SJSA1 (cell line): Measurements from ENCODE around the gene CHKB. TPM values are rescaled to one million over a fixed set of nuclear protein-coding genes. Genes with fewer than 3 reads are reported as not detected.
A peak's percentile ranks its signal among the peaks of the same experiment; 100 is the strongest.

ENCODE experiments used
- DNase-seq, 2 experiments: peaks; one replicate each; pipeline ENCODE4 v3.0.0-alpha.2; 2015 to 2020; ENCODE audit warnings: low spot score in 2 of 2, low read depth in 1 of 2
- H3K27ac ChIP-seq: fragments of 250-450 bp; sonication (Bioruptor Pico); 2 replicates; pipeline ENCODE4 v1.5.1; 2020; ENCODE audit warnings: mild to moderate bottlenecking, moderate library complexity
- H3K27me3 ChIP-seq: fragments of 250-450 bp; sonication (Bioruptor Pico); replicated peaks from 2 replicates; pipeline ENCODE4 v1.5.1; 2020; ENCODE audit warnings: mild to moderate bottlenecking, moderate library complexity
- H3K36me3 ChIP-seq: fragments of 250-450 bp; sonication (Bioruptor Pico); 2 replicates; pipeline ENCODE4 v1.5.1; 2020; ENCODE audit warnings: mild to moderate bottlenecking
- H3K4me1 ChIP-seq: fragments of 250-450 bp; sonication (Bioruptor Pico); replicated peaks from 2 replicates; pipeline ENCODE4 v1.6.1; 2021; ENCODE audit warnings: mild to moderate bottlenecking
- H3K4me3 ChIP-seq: fragments of 250-450 bp; sonication (Bioruptor Pico); 2 replicates; pipeline ENCODE4 v1.5.1; 2020; ENCODE audit warnings: mild to moderate bottlenecking
- H3K9me3 ChIP-seq: fragments of 250-450 bp; sonication (Bioruptor Pico); replicated peaks from 2 replicates; pipeline ENCODE4 v1.5.1; 2020; ENCODE audit warnings: mild to moderate bottlenecking
- total RNA-seq: library from RNA; depleted of rRNA; stranded (reverse); fragments of >200 nt; shearing (Covaris generic); gene quantifications from 2 replicates; pipeline ENCODE4 v1.2.3, GENCODE V29; 2014; rRNA removed

The CHKB gene, protein sequence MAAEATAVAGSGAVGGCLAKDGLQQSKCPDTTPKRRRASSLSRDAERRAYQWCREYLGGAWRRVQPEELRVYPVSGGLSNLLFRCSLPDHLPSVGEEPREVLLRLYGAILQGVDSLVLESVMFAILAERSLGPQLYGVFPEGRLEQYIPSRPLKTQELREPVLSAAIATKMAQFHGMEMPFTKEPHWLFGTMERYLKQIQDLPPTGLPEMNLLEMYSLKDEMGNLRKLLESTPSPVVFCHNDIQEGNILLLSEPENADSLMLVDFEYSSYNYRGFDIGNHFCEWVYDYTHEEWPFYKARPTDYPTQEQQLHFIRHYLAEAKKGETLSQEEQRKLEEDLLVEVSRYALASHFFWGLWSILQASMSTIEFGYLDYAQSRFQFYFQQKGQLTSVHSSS
- 26.5 and 47.8 TPM in 2 replicates for total RNA-seq

DNA sequence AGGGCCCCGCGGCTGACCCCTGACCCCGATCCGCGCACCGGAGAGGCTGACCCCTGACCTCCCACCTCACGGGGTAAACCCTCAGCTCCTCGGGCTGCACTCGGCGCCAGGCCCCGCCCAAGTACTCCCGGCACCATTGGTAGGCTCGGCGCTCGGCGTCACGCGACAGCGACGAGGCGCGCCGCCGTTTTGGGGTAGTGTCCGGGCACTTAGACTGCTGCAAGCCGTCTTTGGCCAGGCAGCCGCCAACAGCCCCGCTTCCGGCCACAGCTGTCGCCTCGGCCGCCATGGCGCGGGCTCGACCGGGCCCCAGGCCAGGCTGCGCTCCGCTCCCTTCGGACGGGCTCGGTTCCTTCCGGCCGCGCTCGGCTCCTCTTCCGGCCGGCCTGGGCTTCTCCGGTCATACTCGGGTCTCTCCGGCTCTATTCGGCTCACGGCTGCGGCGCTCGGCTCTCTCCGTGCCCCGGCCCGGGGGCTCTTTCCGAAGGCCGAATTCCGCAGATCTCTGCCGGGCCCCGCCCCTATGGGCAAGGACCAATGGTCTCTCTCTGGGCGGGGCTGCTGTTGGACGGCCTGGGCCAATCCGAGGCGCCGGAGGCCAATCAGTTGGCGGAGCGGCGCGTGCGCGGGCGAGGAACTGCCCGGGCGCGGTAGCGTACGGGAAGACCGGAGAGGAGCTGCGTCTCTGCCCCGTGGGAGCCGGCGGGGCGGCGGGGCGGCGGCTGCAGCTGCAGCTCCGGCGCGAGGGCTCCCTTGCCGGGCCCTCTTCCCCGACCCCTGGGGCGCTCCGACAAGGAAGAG is at the start of gene CHKB:
Gene CHKB (minus strand): TSS at position 357 of the 801 bp plus-strand sequence. CDS start 68 bp downstream, at position 289.
- Histone ChIP-seq H3K27ac (peak within 1 kb of the TSS; percentile 82), H3K9me3 (no peaks in the 10 kb centered on the region), H3K4me1 (peaks cover 10% of the 10 kb centered on the region), H3K4me3 (peak within 1 kb of the TSS; percentile 76), H3K36me3 (peaks cover 23% of the 10 kb centered on the region), H3K27me3 (no peaks in the 10 kb centered on the region)
- DNase-seq: peak; percentile 98 to 99

DNA sequence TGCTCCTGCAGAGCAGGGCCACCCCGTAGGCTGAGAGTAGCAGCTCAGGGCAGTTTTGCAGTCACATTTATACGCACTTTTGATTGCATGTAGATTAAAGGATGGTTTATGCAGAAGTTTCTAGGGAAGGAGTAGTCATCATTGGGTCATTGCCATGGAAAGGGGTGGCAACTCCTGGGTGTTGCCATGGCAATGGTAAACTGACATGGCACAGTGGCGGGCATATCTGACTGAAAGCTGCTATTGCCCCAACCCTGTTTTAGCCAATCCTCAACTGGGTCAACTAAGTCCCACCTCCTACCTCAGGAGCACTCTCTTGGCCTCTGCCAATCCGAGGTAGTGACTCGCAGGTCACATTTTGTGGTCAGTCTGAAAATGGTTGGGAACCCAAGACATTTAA is 47.7 kb upstream of the CHKB start:
- H3K36me3 ChIP-seq: peaks cover 9% of the 10 kb centered on the region; the same call in 1 of the 2 replicates
- H3K4me3 ChIP-seq: no peak overlapping the region
- DNase-seq: no peak
- no peak overlapping the region for H3K27ac ChIP-seq
- H3K4me1 ChIP-seq: peaks cover 20% of the 10 kb centered on the region
- H3K27me3 ChIP-seq: peaks cover 14% of the 10 kb centered on the region; the same call in 1 of the 2 replicates
- H3K9me3 ChIP-seq: peaks cover 7% of the 10 kb centered on the region; the same call in 1 of the 2 replicates

DNA sequence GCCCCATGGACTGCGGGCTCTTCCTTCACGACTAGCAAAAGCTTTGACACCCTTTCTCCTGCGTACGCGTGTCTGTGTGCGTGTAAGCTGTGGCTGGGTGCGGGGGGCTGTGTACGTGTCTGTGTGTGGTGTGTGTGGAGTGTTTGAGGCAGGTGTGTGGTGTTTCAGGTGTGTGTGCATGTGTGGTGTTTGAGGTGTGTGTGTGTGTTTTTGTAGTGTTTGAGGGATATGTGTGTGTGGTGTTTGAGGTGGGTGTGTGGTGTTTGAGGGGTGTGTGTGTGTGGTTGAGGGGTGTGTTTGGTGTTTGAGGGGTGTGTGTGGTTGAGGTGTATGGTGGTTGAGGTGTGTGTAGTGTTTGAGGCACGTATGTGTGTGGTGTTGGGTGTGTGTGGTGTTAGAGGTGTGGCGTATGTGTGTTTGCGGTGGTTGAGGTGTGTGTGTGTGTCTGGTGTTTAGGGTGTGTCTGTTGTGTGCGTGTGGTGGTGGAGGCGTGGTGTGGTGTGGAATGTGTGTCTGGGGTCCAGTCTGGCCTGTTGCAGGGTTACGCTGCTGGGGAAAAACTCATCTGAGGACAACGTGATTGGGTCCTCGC is 46.0 kb upstream of the CHKB start:
- peak overlapping the region; percentile 84 for H3K4me3 ChIP-seq
- peaks cover 7% of the 10 kb centered on the region; the same call in 1 of the 2 replicates for H3K9me3 ChIP-seq
- no peak overlapping the region for H3K27ac ChIP-seq
- H3K27me3 ChIP-seq: peaks cover 5% of the 10 kb centered on the region; the same call in 1 of the 2 replicates
- peaks cover 9% of the 10 kb centered on the region; the same call in 1 of the 2 replicates for H3K36me3 ChIP-seq
- H3K4me1 ChIP-seq: peaks cover 20% of the 10 kb centered on the region
- DNase-seq: no peak

DNA sequence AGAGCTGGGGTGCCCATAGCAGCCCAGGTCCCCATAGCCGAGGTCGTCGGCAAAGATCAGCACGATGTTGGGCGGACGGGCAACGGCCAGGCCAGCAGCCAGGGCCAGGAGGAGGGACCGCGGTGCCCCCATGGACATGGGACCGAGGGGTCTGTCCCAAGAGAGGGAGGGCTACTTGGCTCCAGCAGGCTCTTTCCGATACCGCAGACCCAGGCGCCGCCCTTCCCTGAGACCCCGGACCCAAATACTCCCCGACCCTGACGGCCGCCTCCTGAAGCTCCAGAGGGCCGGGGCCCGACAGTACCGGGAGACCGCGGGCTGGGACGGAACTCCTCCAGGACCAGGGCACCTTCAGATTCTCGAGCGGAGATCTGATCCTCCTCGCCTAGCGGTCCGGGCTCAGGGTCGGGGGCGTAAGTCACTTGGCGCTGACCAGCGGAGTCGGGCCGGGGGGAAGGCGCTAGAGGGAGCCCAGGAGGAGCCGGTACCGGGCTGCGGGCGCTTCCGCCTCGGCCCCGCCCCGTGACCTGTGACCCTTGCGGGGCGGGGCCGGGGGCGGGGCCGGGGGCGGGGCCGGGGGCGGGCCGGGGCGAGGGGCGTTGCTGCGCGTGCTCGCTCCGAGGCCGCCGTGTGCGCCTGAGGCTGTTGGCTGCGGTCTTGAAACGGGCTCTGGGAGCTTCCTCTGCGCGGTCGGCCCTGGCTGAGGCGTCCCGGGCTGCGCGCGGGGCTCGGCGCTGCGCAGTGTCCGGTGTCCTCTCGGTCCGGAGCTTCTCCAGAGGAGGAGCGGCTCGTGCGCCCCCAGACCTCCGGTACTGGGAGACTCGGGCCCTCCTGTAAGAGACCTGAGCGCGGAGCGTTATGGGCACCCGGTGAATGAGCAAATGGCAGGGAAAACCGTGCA is 45.2 kb upstream of the CHKB start, which contains the start of gene ARSA:
Gene ARSA (minus strand): TSS at position 511 of the 901 bp plus-strand sequence. CDS start 373 bp downstream, at position 138.
- Histone ChIP-seq H3K4me1 (peaks cover 20% of the 10 kb centered on the region), H3K27ac (peak within 1 kb of the TSS; percentile 36), H3K9me3 (peaks cover 7% of the 10 kb centered on the region; the same call in 1 of the 2 replicates), H3K36me3 (peaks cover 9% of the 10 kb centered on the region; the same call in 1 of the 2 replicates), H3K4me3 (peak within 1 kb of the TSS; percentile 84), H3K27me3 (no peaks in the 10 kb centered on the region; the same call in 1 of the 2 replicates)
- peak; percentile 70 to 86 for DNase-seq

DNA sequence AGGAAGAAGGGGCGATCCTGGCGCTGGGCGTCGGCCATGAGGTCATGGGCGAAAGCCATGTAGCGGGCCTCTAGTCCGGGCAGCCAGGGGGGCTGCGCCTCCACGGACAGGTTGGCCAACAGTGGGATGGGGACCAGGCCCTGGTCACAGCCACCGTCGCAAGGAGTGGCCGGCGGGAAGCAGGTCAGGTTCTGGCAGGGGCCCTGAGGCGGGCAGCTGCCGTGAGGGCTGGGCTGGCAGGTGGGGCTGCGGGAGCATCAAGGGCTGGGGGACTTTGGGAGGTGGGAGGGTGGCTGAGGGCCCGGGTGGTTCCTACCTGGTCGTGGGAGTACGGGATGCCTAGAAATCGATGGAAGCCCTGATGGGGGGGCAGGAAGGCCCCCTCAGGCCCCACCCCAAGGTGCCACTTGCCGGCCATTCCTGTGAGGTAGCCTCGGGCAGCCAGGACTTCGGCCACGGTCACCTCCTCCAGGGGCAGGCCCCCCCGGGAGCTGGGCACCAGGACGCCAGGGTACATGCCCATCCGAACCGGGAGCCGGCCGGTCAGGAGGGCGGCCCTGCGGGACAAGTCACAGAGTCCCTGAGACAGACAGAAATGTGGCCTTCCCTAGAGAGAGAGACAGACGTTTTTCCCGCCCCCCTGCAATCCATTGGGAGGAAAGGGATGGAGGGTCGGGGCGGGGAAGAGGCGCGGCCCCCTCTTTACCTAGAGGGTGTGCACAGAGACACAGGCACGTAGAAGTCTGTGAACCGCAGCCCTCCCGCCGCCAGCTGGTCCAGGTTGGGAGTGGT is 44.4 kb upstream of the CHKB start:
- Histone ChIP-seq H3K27ac (no peak overlapping the region), H3K27me3 (peaks cover 4% of the 10 kb centered on the region), H3K4me3 (peak overlapping the region; percentile 84), H3K4me1 (peaks cover 20% of the 10 kb centered on the region), H3K36me3 (peaks cover 9% of the 10 kb centered on the region; the same call in 1 of the 2 replicates), H3K9me3 (peaks cover 7% of the 10 kb centered on the region; the same call in 1 of the 2 replicates)
- peak in 1 of 2 experiments; percentile 14 for DNase-seq

DNA sequence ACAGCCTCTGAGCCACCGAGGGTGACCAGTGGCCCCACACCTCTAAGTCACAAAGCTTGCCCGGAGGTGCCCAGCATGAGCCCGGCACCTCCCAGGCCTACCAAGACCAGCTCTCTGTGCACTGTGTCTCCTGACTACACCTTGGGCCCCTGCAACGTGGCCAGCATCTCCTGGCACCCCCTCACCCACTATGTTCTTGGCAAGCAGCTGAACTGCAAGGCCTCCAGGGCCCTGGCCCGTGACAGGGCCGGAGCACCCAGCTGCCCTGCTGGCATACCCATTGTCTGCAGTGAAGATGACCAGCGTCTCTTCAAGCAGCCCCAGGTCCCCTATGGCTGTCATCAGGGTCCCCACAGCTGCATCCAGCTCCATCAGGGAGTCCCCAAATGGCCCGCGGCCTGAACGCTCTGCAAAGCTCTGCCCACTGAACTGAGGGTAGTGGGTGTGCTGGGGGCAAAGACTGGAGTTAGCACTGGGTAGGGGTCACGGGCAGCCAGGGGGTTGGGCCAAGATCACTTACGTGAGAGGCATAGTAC is 43.7 kb upstream of the CHKB start:
- Histone ChIP-seq H3K9me3 (peaks cover 7% of the 10 kb centered on the region; the same call in 1 of the 2 replicates), H3K4me3 (no peak overlapping the region), H3K27me3 (peaks cover 11% of the 10 kb centered on the region), H3K36me3 (peaks cover 9% of the 10 kb centered on the region; the same call in 1 of the 2 replicates), H3K4me1 (peaks cover 21% of the 10 kb centered on the region), H3K27ac (no peak overlapping the region)
- no peak for DNase-seq

DNA sequence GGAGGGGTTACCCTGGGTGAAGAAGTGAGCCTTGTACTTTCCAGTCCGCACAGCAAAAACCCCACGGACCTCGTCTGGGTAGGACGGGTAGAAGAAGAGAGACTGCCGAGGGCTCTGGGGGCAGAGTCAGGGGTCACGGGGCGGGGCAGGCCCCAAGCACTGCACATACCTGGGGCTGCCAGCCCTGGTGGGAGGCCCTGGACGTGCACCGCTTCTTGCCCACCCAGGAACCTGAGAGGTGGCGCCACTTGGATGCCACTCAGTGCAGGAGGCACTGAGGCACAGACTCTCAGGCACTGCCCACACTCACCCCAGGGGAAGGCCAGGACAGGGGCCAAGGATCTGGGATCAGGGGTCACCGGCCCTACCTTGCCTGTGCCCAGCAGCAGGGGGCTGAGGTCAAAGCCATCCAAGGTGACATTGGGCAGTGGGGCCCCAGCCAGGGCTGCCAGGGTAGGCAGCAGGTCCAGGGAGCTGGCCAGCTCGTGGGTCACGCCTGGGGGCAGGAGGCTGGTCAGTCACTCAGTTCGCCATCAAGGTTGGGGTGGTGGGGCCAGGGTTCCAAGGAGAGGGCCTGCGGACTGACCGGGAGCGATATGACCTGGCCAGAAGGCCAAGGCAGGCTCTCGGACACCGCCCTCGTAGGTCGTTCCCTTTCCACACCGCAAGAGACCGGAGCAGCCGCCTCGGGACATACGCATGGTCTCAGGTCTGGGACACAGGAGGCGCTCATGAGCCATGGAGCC is 43.1 kb upstream of the CHKB start:
- H3K4me3 ChIP-seq: no peak overlapping the region
- H3K27ac ChIP-seq: no peak overlapping the region
- H3K36me3 ChIP-seq: peaks cover 9% of the 10 kb centered on the region; the same call in 1 of the 2 replicates
- H3K4me1 ChIP-seq: peaks cover 28% of the 10 kb centered on the region
- H3K9me3 ChIP-seq: peaks cover 10% of the 10 kb centered on the region
- peaks cover 17% of the 10 kb centered on the region for H3K27me3 ChIP-seq
- no peak for DNase-seq

DNA sequence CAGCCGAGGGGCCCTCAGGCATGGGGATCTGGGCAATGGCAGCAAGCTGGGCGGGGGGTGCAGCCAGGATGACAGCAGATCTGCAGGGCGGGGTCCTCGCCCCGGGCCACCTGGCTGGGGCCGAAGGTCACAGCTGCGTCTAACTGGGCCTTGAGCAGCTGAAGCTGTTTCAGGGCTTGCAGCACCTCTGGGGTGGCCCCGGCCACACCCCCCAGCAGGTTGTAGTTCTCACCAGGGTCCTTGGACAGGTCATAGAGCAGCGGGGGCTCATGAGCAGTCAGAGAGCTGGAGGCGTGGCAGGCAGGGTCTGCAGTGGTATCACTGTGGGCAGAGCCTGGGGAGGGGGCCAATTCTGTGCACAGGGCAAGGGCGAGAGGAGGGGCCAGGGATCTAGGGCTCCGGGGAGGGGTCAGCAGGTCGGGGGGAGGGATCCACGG is 42.5 kb upstream of the CHKB start:
- no peak for DNase-seq
- peaks cover 32% of the 10 kb centered on the region for H3K4me1 ChIP-seq
- H3K9me3 ChIP-seq: peaks cover 11% of the 10 kb centered on the region
- H3K36me3 ChIP-seq: peaks cover 9% of the 10 kb centered on the region; the same call in 1 of the 2 replicates
- H3K27ac ChIP-seq: no peak overlapping the region
- peaks cover 21% of the 10 kb centered on the region for H3K27me3 ChIP-seq
- no peak overlapping the region for H3K4me3 ChIP-seq

DNA sequence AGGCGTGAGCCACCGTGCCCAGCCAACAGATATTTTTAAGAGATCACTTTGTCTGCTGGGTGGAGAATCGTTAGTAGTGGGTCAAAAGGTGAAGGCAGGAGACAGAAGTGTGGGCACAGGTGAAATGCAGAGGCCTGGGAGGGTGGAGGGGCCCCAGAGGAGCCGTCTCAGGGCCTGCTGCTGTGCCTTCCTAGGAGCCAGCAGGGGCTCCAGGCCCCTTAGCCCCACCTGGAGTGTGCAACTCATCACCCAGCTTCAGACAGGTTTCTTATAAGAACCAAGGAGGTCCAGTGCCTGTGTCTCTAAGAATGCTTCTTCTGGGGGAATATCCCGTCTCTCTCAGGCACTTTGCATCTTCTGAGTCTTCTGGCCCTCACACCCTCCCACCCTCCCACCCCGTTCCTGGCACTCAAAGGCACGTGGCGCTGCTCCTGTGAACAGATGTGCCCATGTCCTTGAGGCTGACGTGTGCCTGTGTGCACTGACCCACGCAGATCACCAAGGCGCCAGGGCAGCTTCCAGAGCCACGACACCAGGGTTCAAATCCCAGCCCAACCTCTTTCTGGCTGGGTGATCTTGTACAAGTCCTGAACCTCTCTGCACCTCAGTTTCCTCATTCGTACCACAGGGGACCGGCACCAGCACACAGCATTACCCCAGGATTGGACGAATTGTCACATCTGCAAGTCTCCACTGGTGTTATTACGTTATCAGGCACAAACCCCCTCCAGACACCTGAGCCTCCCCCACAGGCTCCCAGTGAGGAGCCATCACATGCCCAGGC is 41.9 kb upstream of the CHKB start:
- H3K36me3 ChIP-seq: peaks cover 9% of the 10 kb centered on the region; the same call in 1 of the 2 replicates
- H3K27me3 ChIP-seq: peaks cover 27% of the 10 kb centered on the region
- no peak overlapping the region for H3K4me3 ChIP-seq
- peaks cover 35% of the 10 kb centered on the region for H3K4me1 ChIP-seq
- no peak overlapping the region for H3K27ac ChIP-seq
- H3K9me3 ChIP-seq: peaks cover 11% of the 10 kb centered on the region
- no peak for DNase-seq

DNA sequence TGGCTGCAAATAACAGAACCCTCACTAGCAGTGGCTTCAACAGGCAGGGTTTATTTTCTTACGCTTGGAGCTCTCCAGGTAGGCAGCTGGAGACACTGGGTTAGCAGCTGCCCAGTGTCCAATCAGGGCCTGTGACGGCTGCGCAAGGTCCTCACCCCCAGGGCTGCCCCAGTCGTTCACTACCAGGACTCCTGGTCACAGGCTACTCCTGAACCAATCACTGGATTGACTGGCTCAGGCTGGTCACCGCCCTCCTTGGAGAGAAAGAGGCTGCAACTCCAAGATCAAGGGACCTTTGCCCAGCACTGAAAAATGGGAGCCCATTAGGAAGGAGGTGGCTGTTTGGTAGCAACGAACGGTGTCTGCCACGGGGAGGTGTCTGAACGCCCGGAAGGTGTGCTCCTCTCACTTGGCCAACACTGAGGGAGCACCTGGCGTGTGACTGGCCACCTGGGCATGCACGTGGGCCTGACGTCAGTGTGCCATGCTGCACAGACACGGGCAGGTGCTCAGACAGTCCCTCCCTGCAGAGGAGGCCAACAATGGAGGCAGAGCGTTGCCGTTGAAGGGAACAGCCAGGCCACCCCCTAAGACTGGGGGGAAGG is 40.2 kb upstream of the CHKB start:
- Histone ChIP-seq H3K27ac (no peak overlapping the region), H3K9me3 (peaks cover 11% of the 10 kb centered on the region), H3K27me3 (peaks cover 30% of the 10 kb centered on the region), H3K4me1 (peaks cover 26% of the 10 kb centered on the region), H3K4me3 (no peak overlapping the region), H3K36me3 (peaks cover 9% of the 10 kb centered on the region; the same call in 1 of the 2 replicates)
- no peak for DNase-seq
